HG03521 (cell line): ENCODE data around the gene GFOD1.

Experiments
- ATAC-seq: cut with Tn5 transposase; IDR thresholded peaks from one replicate; pipeline ENCODE4 v1.9.1; 2021; ENCODE audit warnings: mild to moderate bottlenecking, moderate library complexity; ENCODE audit not compliant: unreplicated experiment

The GFOD1 gene

DNA sequence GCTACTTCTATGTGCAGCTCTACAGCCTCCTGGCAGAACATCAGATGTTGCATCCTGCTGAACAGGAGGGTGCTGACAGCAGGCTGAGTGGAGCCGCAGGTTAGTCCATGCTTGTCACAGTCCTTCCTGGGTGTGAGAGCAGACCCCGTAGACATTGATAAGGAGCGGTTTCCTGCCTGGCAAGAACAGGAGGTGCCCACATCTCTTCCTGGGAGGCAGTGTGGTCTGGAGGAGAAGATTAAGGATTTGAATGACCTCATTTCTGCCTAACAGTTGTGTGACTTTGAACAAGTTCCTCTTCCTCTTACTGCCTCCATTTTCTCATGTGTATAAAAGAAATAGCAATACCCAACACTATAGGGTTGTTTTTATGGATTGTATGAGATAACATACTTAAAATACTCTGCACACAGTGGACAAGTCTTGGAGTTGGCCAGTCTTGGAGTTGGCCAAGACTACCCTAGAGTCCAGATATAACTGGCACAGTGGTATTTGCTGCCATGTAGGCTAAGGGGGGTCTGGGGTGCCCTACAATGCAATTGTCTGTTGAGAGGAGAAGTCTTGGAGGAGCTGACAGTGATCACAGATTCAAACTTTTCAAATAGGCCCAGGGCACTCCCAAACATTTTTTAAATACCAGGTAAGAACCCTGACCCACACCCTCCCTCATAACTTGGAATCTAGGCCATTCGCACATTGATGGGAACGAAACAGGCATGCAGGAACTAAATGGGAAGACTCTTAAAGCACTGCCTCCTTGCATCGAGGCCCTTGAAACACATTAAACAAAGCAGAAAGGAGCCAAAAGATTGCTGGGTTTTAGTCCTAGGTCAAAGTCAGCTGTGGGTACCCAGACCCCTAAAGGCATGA is 126.5 kb downstream of the GFOD1 start:
- ATAC-seq, result no peak

DNA sequence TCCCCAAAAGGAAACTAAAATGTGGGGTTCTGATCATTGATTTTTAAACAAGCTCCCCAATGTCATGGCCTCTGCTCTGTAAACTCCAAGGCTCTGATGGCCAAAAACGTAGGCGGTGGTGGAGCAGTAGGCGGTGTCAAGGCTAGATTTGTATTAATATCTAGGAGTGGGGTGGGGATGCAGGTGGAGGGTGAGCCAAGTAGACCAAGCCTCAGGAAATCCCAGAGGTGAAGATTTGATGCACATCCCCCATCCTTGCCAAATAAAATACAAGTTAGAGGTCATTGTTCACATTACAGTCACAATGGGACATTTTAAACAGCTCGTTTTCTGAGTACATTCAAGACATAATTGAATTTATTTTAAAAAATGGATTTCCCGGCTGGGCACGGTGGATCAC is 128.1 kb downstream of the GFOD1 start:
- ATAC-seq, result no peak

DNA sequence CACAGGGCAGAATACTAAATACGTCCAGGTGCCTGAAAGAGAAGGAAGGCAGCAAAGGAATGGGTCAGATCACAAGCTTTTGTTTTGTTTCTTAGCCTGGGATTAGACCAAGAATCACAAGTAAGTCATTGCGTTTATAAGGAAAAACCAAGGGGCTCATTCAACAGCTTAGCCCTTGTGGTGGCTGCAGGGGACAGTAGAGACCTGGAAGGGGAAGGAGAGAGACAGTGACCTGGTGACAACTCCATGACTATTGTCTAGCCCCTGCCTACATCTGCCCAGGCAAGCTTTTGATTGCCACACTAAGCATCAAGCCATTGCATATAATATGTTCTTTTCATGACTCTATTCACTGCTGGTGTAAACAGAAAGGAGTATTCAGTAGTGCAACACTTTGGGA is 128.9 kb downstream of the GFOD1 start:
- ATAC-seq, result no peak

DNA sequence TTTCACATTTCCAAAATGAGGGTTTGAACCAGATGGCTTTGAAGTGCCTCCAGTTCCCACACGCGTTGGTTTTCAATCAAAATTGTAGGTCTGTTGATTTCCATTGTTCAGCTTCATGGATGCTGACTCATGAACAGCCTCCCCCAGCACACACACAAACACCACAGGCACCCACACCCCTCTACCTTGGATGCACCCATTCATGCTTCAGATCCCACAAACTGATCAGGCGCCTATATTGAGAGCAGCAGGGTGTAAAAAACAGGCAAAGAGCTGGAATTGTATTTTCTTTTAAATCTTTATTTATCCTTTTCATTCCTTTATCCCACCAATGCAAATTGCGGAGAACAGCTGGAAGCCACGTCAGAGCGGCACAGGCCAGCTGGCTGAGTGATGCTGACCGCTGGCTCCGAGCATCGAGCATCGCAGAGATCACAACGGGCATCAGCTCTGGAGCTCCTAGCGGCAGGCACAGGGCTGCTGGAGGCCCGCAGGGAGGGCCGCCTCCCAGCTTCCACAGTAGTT is 129.8 kb downstream of the GFOD1 start:
- ATAC-seq, result no peak

DNA sequence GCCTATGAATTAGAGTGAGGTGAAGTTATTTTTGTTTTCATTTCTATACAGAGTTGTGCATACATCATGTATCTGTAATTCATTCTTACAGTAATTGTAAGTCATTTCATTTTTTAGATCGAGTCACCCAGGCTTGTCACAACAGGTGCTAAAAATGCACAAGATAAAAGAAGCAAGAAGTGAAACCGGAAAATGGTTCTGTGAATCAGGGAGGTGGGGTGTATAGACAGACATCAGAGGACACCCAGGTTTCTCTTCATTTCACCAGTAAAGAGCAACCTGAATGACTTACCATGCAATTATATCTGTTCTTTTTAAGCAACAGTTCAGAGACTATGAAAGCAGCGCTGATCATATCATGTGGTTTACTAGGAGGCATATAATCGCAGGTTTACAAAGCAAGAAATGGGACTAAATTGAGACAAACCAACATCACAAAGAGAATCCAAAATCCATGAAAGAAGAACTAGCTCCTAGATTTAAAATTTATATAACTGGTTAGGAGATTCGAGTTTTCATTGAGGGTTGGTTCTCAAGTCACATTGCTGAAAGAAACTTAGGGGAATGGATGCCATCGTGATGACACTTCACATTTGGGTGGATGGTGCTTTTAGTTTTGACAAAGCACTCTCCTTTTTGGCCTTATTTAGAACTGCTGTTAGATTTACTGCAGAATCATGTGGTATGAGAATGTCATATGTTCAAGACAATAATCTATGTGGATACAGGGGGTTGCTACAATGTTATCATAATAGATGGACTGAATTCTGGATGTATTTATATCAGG is 131.2 kb downstream of the GFOD1 start:
- peak; percentile 85 for ATAC-seq

DNA sequence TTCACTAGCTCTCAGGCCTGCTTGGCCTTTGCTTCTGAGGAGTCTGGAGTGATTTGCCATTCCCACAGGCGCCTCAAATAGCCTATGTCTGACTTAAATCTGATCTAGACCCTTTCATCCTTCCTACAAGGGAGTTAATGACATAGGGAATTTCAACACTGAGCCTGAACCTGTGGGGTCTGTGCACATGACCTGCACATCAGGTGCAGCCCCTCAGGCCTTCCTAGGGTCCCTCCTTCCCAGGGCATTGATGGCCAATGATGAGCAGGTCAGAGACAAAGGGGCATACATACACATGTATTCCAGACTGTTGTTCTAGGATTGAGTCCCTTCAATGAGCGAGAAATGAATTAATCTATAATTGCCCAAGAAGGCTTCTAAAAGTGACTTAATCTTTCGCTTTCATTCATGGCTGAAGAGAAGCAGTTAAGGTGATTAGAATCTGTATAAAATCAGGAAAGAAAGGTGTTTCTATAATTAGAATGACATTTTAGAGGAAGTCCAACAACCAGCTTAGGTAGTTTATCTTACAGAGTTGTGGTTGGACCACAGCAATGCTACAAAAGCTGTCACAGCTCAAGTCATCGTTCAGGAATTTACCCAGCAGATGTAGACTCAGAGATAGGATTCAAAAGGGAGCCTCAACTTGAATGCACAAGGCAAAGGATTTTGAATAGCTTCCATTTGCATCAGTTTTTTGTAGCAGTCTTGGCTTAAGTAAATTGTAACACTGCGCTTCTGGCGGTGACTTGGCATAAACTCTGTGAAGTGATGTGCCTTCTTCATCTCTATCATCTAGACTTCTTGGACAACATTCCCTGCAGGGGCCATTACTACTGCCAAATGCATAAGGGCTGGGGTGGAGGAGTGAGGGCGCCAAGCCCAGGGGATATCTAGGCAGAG is 132.1 kb downstream of the GFOD1 start:
- ATAC-seq, result no peak

DNA sequence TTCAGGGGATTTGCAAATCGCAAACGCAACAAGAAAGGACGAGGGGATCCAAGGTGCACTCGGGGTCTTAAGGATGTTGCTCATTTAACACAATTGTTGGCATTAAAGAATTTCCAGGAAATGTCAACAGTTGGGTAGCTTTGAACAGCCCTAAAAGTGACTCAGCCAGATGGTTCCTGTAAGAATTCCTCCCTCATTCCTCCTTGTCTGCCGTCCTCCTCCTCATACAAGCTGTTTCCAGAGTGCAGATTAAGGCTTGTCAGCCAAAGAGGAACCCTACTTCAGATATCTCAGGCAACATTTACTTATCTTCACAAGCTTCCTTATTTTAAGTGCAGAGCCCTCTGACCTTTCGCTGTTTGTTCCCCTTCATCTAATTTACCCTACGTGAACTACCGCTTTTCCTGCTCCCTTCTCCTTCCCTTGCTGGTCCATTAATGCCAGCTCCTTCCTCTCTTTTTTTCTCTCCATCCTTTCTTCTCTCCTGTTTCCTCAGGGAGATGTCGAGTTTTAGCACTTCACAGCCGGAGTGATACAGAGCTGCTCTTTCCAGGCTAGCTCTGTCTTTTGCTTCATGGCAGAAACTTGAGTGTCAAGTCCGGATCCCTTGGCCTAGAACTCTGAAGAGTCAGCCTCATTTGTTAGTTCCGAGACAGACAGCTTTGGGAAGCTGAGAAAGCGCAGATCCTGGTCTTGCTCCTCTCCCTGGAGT is 132.9 kb downstream of the GFOD1 start:
- ATAC-seq, result no peak

DNA sequence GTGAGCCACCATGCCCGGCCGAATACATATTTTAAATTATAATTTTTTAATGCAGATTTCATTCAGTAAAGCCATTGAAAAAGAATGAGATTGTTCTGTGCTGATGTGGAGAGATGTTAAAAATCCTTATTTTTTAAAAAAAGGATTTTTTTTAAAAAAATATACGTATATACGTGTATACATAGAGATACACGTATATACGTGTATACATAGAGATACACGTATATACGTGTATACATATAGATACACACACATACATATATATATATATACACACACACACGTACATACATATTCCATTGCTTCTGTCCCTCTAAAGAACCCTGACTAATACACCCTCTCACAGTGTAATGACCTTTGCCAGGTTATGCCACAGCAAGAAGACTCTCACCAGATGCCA is 135.2 kb downstream of the GFOD1 start:
- ATAC-seq, result no peak

DNA sequence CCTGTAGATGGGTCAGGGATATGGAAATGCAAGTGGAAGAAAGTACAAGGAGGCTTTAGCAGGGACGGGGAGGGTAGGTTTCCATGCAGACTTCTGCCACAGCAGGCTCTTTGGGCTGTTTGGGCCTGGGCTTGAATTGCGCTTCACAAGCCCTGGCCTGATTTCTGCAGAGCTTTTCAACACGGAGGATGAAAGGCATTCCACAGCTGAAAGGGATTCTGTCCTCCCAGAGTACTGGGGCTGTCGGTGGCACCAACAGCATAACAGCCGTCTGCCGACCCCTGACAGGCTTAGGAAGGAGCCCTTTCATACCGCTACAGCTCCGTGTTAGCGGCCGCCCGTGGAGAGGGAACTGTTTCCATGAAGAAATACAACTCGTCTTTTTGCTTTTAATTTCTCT is 136.1 kb downstream of the GFOD1 start:
- no peak for ATAC-seq

DNA sequence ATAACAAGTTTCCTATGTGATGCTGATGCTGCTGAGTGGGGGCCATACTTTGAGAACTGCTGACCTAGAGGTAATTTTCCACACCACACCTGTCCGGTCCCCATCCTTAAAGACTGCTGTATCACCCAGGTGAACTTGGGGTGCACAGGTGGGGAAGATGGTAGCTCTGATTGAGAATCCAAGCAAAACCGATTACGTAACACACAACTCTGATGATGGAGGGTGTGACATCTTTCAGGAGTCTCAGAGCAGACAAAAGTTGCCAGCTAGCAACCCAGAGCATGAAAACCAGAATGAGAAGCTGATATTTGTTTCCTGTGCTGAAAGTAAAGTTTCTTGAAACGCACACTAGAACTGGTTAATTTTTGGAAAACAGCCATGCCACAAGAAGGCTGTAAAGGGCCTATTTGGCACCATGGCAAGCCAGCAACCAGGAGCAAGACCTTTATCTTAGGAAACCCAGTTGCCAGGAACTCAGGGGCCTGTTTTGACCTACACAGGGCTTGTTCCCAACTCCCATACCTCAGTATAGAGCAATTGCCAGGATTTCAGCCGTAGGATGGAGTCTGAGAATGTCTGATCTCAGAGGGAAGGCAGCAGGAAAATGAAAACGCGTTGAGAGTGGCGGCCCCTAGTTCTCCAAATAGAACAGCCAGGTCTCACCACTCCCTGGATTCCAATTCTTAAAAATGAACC is 137.4 kb downstream of the GFOD1 start:
- no peak for ATAC-seq

DNA sequence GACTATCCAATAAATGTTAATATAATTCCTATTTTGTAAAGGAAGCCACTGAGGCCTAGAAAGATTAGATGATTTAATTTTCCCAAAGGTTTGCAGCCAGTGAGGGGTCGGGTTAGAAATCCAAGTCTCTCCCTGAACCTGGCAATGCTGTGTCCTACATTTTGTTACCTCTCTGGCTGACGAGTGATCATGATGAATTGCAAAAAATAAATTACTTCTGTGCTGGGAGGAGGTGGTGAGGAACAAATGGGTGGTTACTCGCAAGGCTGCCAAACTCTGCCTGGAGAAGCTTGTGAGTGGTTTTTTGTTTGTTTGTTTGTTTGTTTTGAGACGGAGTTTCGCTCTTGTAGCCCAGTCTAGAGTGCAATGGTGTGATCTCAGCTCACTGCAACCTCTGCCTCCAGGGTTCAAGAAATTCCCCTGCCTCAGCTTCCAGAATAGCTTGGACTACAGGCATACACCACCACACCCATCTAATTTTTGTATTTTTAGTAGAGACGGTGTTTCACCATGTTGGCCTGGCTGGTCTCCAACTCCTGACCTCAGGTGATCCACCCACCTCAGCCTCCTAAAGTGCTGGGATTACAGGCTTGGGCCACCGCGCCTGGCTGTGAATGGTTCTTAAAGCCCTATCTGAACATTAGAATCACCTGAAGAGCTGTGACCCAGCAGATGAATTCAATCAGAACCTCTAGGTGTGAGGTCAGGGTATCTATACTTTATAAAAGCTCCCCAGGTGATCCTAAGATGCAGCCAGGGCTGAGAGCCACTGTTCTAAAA is 138.9 kb downstream of the GFOD1 start:
- no peak for ATAC-seq

DNA sequence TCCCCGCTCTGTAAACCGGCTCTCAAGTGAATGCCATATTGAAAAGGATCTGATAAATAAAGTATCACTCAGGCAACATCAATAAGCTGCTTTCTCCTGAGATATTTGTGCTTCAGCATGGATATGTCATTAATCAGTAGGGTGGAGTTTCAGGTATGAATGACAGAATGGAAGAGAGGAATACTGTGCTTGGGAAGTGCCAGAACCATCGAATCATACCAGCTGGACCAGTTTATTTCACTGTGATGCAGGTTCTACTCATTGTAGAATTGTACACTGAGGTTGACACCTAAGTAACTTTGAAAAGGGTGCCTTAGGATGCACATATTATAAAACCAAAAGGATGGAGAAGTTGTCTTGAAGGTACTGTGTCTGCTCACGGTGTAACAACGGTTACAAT is 141.2 kb downstream of the GFOD1 start:
- ATAC-seq, result no peak

DNA sequence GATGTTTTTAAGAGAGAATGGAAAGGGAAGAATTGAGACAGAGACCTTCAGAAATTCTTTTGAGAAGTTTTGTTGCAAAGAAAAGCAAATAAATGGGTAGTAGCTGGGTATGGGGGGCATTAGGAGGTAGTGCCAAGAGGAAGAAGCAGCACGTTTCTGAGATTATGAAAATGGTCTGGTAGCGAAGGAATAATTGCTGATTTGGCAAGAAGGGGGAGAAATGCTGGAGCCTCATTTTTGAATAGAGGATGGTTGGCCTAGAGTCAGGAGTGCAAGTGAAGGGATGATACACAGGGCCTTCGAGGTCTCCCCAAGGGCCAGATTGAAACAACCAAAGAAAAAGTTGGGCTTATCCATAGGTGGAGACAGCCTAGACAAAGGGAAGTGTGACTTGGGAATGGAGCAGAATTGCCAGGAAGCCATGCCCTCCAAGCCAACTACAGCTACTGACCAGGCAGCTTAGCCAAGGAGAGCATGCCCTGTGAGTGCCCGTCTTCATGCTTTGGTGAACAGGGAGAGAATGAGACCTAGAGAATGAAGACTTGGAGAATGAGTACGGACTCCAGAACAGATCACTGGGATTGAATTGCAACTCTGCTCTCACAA is 144.9 kb downstream of the GFOD1 start:
- ATAC-seq, result no peak

DNA sequence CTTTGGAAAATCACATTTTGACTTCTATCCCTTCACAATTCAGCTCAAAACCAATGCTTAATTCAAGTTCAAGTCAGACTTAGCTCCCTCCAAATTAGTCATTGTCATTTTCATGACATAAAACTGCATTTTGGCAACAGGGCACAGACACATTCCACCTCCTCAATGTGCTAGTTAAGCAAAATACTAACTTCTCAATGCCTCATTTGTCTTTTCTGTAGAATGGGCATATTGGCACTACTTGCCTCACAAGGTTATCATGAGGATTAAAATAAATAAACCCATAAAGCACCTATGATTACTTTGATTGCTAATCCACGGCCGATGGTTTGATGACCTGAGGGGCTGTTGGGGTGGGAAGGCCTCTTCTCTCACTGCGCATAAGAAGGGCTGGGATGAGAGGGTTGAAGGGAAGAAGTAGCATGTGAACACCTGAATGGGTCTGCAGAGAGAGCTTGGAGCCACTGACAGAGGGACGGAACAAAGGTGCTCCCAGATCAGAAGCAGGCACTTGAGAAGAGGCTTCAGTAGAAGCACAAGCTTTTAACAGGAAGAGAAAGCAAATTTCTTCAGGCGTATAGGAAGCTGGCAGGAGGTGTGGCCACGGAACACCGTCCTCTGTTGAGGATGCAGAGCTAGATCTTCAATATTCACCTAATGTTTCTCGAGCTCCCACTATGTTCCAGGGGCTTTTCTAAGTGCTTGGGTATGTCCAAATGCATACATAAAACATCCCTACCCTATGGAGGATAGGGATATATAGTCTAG is 147.4 kb downstream of the GFOD1 start:
- ATAC-seq, result no peak

DNA sequence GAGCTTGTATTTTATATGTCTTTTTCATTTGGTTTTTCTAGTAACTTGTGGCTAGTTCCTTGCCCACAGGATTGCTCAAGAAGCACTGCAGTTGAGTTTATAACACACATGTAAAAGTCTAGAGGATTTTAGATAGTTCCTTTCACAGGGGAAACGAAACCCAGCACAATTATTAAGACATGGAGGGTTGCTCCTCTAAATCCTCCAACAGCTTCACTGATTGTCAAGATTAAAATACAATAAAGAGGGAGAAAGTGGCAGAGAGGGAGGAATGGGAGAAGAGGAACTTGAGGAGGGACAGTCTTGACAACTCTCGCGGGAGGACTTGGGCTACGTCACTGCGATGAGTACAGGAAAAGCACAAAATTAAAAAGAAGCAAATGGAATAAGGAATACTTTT is 149.4 kb downstream of the GFOD1 start:
- ATAC-seq, result no peak

DNA sequence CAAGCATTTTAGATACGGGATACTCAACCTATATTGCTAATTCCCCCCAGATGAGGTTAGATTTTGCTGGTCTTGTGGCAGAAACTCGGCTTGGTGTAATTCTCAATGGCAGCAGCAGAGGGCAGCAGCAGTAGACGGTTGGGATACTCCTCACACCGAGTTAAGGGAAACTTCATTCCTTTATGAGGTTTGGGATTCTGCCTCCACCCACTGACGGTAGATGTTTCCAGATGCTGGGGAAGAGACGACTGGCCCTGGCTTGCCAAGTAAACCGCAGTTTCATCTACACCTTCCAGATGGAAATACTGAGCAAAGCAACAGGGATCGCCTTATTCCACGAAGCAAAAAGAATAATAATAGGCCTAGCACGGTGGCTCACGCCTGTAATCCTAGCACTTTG is 150.8 kb downstream of the GFOD1 start:
- no peak for ATAC-seq

DNA sequence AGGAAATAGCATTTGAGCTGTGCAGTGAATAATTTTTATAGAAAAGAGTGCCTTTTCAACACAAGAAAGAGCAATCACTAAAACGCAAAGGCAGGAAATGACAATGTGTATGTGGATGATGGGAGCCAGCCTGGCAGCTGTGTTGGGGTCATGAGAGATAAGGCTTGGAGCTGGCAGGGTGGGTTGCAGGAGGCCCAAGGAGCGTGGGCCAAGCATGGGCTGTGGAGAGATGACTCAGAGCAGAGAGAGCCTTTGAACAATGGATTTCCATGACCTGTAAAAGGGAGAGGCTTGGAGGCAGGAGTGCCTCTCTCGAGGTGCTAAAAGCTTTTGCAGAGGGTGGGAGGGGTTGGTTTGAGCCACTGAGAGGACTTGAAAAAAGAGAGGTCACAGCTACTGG is 152.4 kb downstream of the GFOD1 start:
- ATAC-seq, result no peak

DNA sequence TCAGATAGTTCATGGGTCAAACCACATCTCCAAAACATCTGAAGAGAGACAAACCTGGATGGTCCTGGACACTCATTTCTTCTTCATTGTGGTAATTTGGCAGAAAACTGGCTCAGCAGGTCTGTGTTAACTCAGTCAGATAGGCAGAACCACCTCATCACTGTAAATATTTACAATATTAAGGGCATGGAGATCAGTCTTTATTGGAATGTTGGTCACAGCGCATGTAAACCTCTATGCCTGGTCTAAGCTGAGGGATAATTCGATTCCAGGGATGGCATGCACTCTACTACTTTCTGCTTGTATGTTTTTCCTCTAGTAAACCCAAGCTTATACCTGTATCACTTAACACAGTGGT is 155.1 kb downstream of the GFOD1 start:
- no peak for ATAC-seq
